IMR-90 (cell line): ENCODE data around the gene PXMP2. TPM values are rescaled to one million over a fixed set of nuclear protein-coding genes. Genes with fewer than 3 reads are reported as not detected.

Experiments used
- ATAC-seq: fragments of 200-7000 bp; cut with Tn5 transposase; 2 replicates; pipeline ENCODE4 v1.9.1; 2020; ENCODE audit warnings: low read depth, mild to moderate bottlenecking, moderate library complexity
- BruUV-seq: library from RNA; stranded (reverse); fragments of 400-500 nt; replicated peaks from 2 replicates; lab custom pipeline; 2021; lab: Mats Ljungman, UMichigan
- CTCF ChIA-PET: fragments of 300-600 bp; formaldehyde crosslinking; extraction: SDS; loops from one replicate; lab custom pipeline; 2021; ENCODE audit warnings: antibody characterized with exemption; lab: Yijun Ruan, JAX
- POLR2A ChIA-PET: fragments of 300-600 bp; sonication (Branson Sonifier 250); formaldehyde crosslinking; loops from one replicate; lab custom pipeline; 2022; ENCODE audit warnings: antibody characterized with exemption; ENCODE audit not compliant: unreplicated experiment; lab: Charles Lee
- DNase-seq: peaks from one replicate; pipeline ENCODE4 v3.0.0; 2013
- H2AFZ ChIP-seq: replicated peaks from 2 replicates; pipeline ENCODE3; 2013; ENCODE audit warnings: low read length, mild to moderate bottlenecking; ENCODE audit not compliant: poor library complexity
- H2AK5ac ChIP-seq: 2 replicates; pipeline ENCODE4 v1.6.1; 2013; ENCODE audit warnings: low read depth, low read length, inconsistent platforms
- H2AK9ac ChIP-seq: replicated peaks from 2 replicates; pipeline ENCODE3; 2013; ENCODE audit warnings: mild to moderate bottlenecking, low read depth, low read length, moderate library complexity; ENCODE audit not compliant: poor library complexity
- H2BK120ac ChIP-seq: 2 replicates; pipeline ENCODE4 v1.6.1; 2013; ENCODE audit warnings: low read depth, low read length, inconsistent platforms
- H2BK15ac ChIP-seq: 3 replicates; pipeline ENCODE4 v1.6.1; 2013; ENCODE audit warnings: low read depth, low read length, inconsistent platforms
- H2BK20ac ChIP-seq: 2 replicates; pipeline ENCODE4 v1.6.1; 2013; ENCODE audit warnings: low read depth, mild to moderate bottlenecking, inconsistent platforms, low read length, moderate library complexity
- H2BK5ac ChIP-seq: 2 replicates; pipeline ENCODE4 v1.6.1; 2013; ENCODE audit warnings: mild to moderate bottlenecking, low read depth, low read length, inconsistent platforms; ENCODE audit not compliant: poor library complexity, severe bottlenecking
- H3K14ac ChIP-seq: replicated peaks from 2 replicates; pipeline ENCODE4 v1.6.1; 2013; ENCODE audit warnings: low read depth, low read length, inconsistent platforms
- H3K18ac ChIP-seq: 2 replicates; pipeline ENCODE4 v1.6.1; 2013; ENCODE audit warnings: low read depth, low read length, control low read depth
- H3K23ac ChIP-seq: 2 replicates; pipeline ENCODE4 v1.6.1; 2013; ENCODE audit warnings: low read depth, low read length, inconsistent platforms
- H3K27ac ChIP-seq: 2 replicates; pipeline ENCODE4 v1.5.1; 2013; ENCODE audit warnings: mild to moderate bottlenecking, control low read depth, low read length; ENCODE audit not compliant: insufficient read depth
- H3K27me3 ChIP-seq: 2 replicates; pipeline ENCODE4 v1.6.1; 2013; ENCODE audit warnings: low read length; ENCODE audit not compliant: control insufficient read depth, insufficient read depth
- H3K36me3 ChIP-seq: 2 replicates; pipeline ENCODE4 v1.6.1; 2013; ENCODE audit warnings: low read length, mixed read lengths; ENCODE audit not compliant: control insufficient read depth, insufficient read depth
- H3K4ac ChIP-seq: 2 replicates; pipeline ENCODE4 v1.6.1; 2013; ENCODE audit warnings: low read depth, low read length, inconsistent platforms
- H3K4me1 ChIP-seq: 2 replicates; pipeline ENCODE4 v1.6.1; 2013; ENCODE audit warnings: low read length, mixed read lengths; ENCODE audit not compliant: control insufficient read depth, insufficient read depth
- H3K4me2 ChIP-seq: 2 replicates; pipeline ENCODE4 v1.6.1; 2013; ENCODE audit warnings: low read depth, mild to moderate bottlenecking, control low read depth, low read length, moderate library complexity
- H3K4me3 ChIP-seq: 2 replicates; pipeline ENCODE4 v1.5.1; 2013; ENCODE audit warnings: low read depth, mild to moderate bottlenecking, control low read depth, low read length, moderate library complexity; ENCODE audit not compliant: insufficient read depth
- H3K56ac ChIP-seq: 2 replicates; pipeline ENCODE4 v1.6.1; 2013; ENCODE audit warnings: low read length, inconsistent platforms; ENCODE audit not compliant: insufficient read depth; ENCODE audit errors: extremely low read depth
- H3K79me1 ChIP-seq, 2 experiments: 2 replicates each; pipeline ENCODE4 v1.6.1; 2013; ENCODE audit warnings: low read length in 2 of 2, inconsistent platforms in 1 of 2, low read depth in 1 of 2
- H3K9ac ChIP-seq: 2 replicates; pipeline ENCODE4 v1.6.1; 2013; ENCODE audit warnings: low read depth, low read length, control low read depth
- H3K9me1 ChIP-seq: 2 replicates; pipeline ENCODE4 v1.6.1; 2013; ENCODE audit warnings: low read length, inconsistent platforms; ENCODE audit not compliant: insufficient read depth
- H3K9me3 ChIP-seq: 2 replicates; pipeline ENCODE4 v1.6.1; 2013; ENCODE audit warnings: low read length; ENCODE audit not compliant: control insufficient read depth, insufficient read depth
- H4K20me1 ChIP-seq: 2 replicates; pipeline ENCODE4 v1.6.1; 2013; ENCODE audit warnings: low read length, inconsistent platforms; ENCODE audit not compliant: insufficient read depth
- H4K5ac ChIP-seq: 2 replicates; pipeline ENCODE4 v1.6.1; 2013; ENCODE audit warnings: mild to moderate bottlenecking, low read depth, low read length, control low read depth
- H4K8ac ChIP-seq, 2 experiments: 2 replicates each; pipeline ENCODE4 v1.6.1; 2013; ENCODE audit warnings: low read depth in 2 of 2, low read length in 2 of 2, control low read depth in 1 of 2, inconsistent platforms in 1 of 2
- H4K91ac ChIP-seq: 2 replicates; pipeline ENCODE4 v1.6.1; 2013; ENCODE audit warnings: low read depth, low read length, inconsistent platforms; ENCODE audit not compliant: insufficient read depth
- BHLHE40 ChIP-seq: fragments of 150-350 bp; IDR thresholded peaks from 2 replicates; pipeline ENCODE4 v1.6.1; 2016; ENCODE audit warnings: mild to moderate bottlenecking, low read depth, low read length
- CTCF ChIP-seq: conservative IDR thresholded peaks from 2 replicates; pipeline ENCODE4 v1.5.1; 2012; ENCODE audit warnings: mild to moderate bottlenecking, low read depth, low read length, improper control_type of control experiment
- MAZ ChIP-seq: IDR thresholded peaks from 2 replicates; pipeline ENCODE4 v1.6.1; 2012; ENCODE audit warnings: low read depth, mild to moderate bottlenecking, low read length, improper control_type of control experiment, moderate library complexity, borderline replicate concordance
- RAD21 ChIP-seq: IDR thresholded peaks from 2 replicates; pipeline ENCODE4 v1.6.1; 2012; ENCODE audit warnings: low read length, improper control_type of control experiment
- RFX5 ChIP-seq: IDR thresholded peaks from 2 replicates; pipeline ENCODE4 v1.8.0; 2012; ENCODE audit warnings: low read depth, mild to moderate bottlenecking, low read length, moderate library complexity
- USF2 ChIP-seq: fragments of 150-350 bp; IDR thresholded peaks from 2 replicates; pipeline ENCODE4 v1.6.1; 2017; ENCODE audit warnings: mild to moderate bottlenecking, antibody characterized with exemption, low read length, low read depth
- WGBS, 2 experiments: methylation state at CpG; one replicate each; pipeline versions ENCODE4 v1.1.5 to v1.1.7; 2013; ENCODE audit warnings: missing lambda C conversion rate in 2 of 2; ENCODE audit not compliant: insufficient read length in 1 of 2; ENCODE audit errors: extremely low coverage in 2 of 2; 5-methylcytosine and 5-hydroxymethylcytosine counted together
- dilution Hi-C: fragments of 300-500 bp; cut with HindIII; formaldehyde crosslinking; loops from one replicate; pipeline ENCODE4 v1.14.3; 2018; ENCODE audit warnings: low sequenced_read_pairs; ENCODE audit not compliant: unreplicated experiment
- in situ Hi-C: fragments of 300-500 bp; cut with MboI; formaldehyde crosslinking; loops from 3 replicates; pipeline ENCODE4 v1.14.3; 2019; ENCODE audit warnings: low sequenced_read_pairs, inconsistent platforms, mixed read lengths
- intact Hi-C: fragments of 100-400 bp; cut with micrococcal nuclease; formaldehyde crosslinking; loops from 2 replicates; pipeline ENCODE4 v1.10.0; 2022
- polyA plus RNA-seq, 3 experiments: library from polyadenylated mRNA; depleted of rRNA; stranded (reverse); fragments of >200 nt; gene quantifications; 2 replicates each; pipeline ENCODE4 v1.2.3, GENCODE V29; 2012; ENCODE audit warnings: low replicate concordance in 1 of 3
- total RNA-seq: library from RNA; depleted of rRNA; stranded (reverse); fragments of >200 nt; gene quantifications from 2 replicates; pipeline ENCODE4 v1.2.3, GENCODE V29; 2012

Gene PXMP2
- total and polyA plus RNA-seq, 2 of the 4 experiments (the other 2 are of a cell fraction) = 10.9 to 20.1 TPM

- ChIA-PET CTCF (no interaction called here), POLR2A (no interaction called here)
- in situ Hi-C loops (no loop called here), dilution Hi-C loops (no loop called here), intact Hi-C loops (no loop called here)
- no peak overlapping the region for H3K18ac ChIP-seq
- peaks cover 30% of the 10 kb centered on the region for H4K20me1 ChIP-seq
- no TSS peak for BruUV-seq
- TF ChIP-seq USF2 = no peak
- TF ChIP-seq RAD21 = no peak
- TF ChIP-seq MAZ = no peak
- no peak for TF ChIP-seq BHLHE40
- no peak for TF ChIP-seq RFX5
- TF ChIP-seq CTCF = no peak
- no peak overlapping the region for H3K4me3 ChIP-seq
- no peak overlapping the region for H2BK20ac ChIP-seq
- no peak for ATAC-seq
- no peak overlapping the region for H4K8ac ChIP-seq
- no peaks in the 10 kb centered on the region for H3K9me1 ChIP-seq
- H2AFZ ChIP-seq = no peak overlapping the region
- H4K5ac ChIP-seq = no peak overlapping the region
- H3K56ac ChIP-seq = no peak overlapping the region
- H3K9me3 ChIP-seq = no peaks in the 10 kb centered on the region
- no peak overlapping the region for H3K4me2 ChIP-seq
- H3K36me3 ChIP-seq = peaks cover 66% of the 10 kb centered on the region
- no peak overlapping the region for H4K91ac ChIP-seq
- no peaks in the 10 kb centered on the region for H3K4me1 ChIP-seq
- H3K9ac ChIP-seq = no peak overlapping the region
- peak; percentile 42 for DNase-seq
- H2BK15ac ChIP-seq = no peak overlapping the region
- 89% methylated on average over 7 of the region's 30 CpGs; no CpG with 5 or more reads in 1 of the 2 experiments for WGBS, 2 experiments
- H2AK9ac ChIP-seq = peak overlapping the region; percentile 44
- H2BK5ac ChIP-seq = no peak overlapping the region
- H2AK5ac ChIP-seq = no peak overlapping the region
- no peak overlapping the region for H3K4ac ChIP-seq
- H3K23ac ChIP-seq = no peak overlapping the region
- H3K27me3 ChIP-seq = no peaks in the 10 kb centered on the region
- H3K79me1 ChIP-seq = peaks cover 25 to 49% of the 10 kb centered on the region in 2 experiments
- H3K27ac ChIP-seq = no peak overlapping the region
- H3K14ac ChIP-seq = no peak overlapping the region
- H2BK120ac ChIP-seq = no peak overlapping the region
Observed at GRCh38 chr12:132723015-132723763, 35.8 kb downstream of the PXMP2 start.
